Measurements from ENCODE around the gene SAP30BP.

DNA sequence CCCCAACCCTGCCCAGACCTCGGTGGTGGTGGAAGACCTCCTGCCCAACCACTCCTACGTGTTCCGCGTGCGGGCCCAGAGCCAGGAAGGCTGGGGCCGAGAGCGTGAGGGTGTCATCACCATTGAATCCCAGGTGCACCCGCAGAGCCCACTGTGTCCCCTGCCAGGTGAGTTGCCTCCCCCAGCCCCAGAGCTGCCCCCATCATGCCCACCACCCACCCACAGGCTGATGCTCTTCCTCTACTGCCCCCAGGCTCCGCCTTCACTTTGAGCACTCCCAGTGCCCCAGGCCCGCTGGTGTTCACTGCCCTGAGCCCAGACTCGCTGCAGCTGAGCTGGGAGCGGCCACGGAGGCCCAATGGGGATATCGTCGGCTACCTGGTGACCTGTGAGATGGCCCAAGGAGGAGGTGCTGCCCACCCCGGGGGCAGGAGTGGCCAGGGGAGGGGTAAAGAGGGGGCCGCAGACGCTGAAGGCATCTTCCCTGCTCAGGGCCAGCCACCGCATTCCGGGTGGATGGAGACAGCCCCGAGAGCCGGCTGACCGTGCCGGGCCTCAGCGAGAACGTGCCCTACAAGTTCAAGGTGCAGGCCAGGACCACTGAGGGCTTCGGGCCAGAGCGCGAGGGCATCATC, 89.4 kb downstream of the SAP30BP start:
- TF ChIP-seq, protein P1, sequence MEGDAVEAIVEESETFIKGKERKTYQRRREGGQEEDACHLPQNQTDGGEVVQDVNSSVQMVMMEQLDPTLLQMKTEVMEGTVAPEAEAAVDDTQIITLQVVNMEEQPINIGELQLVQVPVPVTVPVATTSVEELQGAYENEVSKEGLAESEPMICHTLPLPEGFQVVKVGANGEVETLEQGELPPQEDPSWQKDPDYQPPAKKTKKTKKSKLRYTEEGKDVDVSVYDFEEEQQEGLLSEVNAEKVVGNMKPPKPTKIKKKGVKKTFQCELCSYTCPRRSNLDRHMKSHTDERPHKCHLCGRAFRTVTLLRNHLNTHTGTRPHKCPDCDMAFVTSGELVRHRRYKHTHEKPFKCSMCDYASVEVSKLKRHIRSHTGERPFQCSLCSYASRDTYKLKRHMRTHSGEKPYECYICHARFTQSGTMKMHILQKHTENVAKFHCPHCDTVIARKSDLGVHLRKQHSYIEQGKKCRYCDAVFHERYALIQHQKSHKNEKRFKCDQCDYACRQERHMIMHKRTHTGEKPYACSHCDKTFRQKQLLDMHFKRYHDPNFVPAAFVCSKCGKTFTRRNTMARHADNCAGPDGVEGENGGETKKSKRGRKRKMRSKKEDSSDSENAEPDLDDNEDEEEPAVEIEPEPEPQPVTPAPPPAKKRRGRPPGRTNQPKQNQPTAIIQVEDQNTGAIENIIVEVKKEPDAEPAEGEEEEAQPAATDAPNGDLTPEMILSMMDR (IDR thresholded peaks at IDR 0.05; ENCODE audit: borderline replicate concordance, extremely low read depth, low read length, poor library complexity, severe bottlenecking) = no peak
- TF ChIP-seq EZH2 (IDR thresholded peaks at IDR 0.05; ENCODE audit: borderline replicate concordance, low read depth, low read length, severe bottlenecking) = no peak
